ENCODE results near the gene SPACDR.
A peak's percentile ranks its signal among the peaks of the same experiment; 100 is the strongest.
"Not testable (repeated sequence)": the region's sequence is repeated elsewhere in the genome, so short reads cannot be mapped to it uniquely, and the experiment has no call there.

SPACDR gene

GRCh38 chr7:100464210-100464660, at the start of gene SPACDR:
TSS of gene SPACDR (minus strand) at chr7:100464260. CDS start at chr7:100464025, 235 bp downstream.
- DNase-seq, result no peak

- no peak for DNase-seq
These were observed 49.3 kb upstream of the SPACDR start for GRCh38 chr7:100513212-100513810.

GRCh38 chr7:100510437-100511239, 46.6 kb upstream of the SPACDR start:
- no peak for DNase-seq

GRCh38 chr7:100509231-100509630, 45.2 kb upstream of the SPACDR start:
- peak; percentile 92 for DNase-seq

- peak; percentile 10 for DNase-seq
These were observed 42.4 kb upstream of the SPACDR start for GRCh38 chr7:100506356-100506923.

GRCh38 chr7:100504887-100505611, 41.0 kb upstream of the SPACDR start:
- DNase-seq, result no peak

- not testable (repeated sequence) for DNase-seq
These were observed 40.0 kb upstream of the SPACDR start for GRCh38 chr7:100504031-100504430.

GRCh38 chr7:100500743-100501142, 36.7 kb upstream of the SPACDR start:
- not testable (repeated sequence) for DNase-seq

- DNase-seq, result no peak
These were observed 32.4 kb upstream of the SPACDR start for GRCh38 chr7:100496509-100496908.

GRCh38 chr7:100493476-100494264, 29.6 kb upstream of the SPACDR start:
- DNase-seq, result no peak

- no peak for DNase-seq
These were observed 28.8 kb upstream of the SPACDR start for GRCh38 chr7:100492738-100493475.

GRCh38 chr7:100491192-100491578, 27.1 kb upstream of the SPACDR start:
- no peak for DNase-seq

GRCh38 chr7:100490483-100491191, 26.6 kb upstream of the SPACDR start:
- no peak for DNase-seq

GRCh38 chr7:100489824-100490223, 25.8 kb upstream of the SPACDR start:
- DNase-seq, result peak; percentile 96

GRCh38 chr7:100489121-100489520, 25.1 kb upstream of the SPACDR start:
- DNase-seq, result no peak

GRCh38 chr7:100488333-100489095, 24.5 kb upstream of the SPACDR start:
- no peak for DNase-seq

GRCh38 chr7:100486753-100487446, 22.8 kb upstream of the SPACDR start:
- DNase-seq, result no peak

GRCh38 chr7:100486111-100486636, 22.1 kb upstream of the SPACDR start:
- DNase-seq, result no peak

- no peak for DNase-seq
These were observed 21.4 kb upstream of the SPACDR start for GRCh38 chr7:100485471-100485876.

Measured in DMS 273 treated with DMSO at 0.1 percent for 48 hours (cell line).